Measurements from ENCODE around the gene TRPC4AP. TPM values are rescaled to one million over a fixed set of nuclear protein-coding genes. Genes with fewer than 3 reads are reported as not detected.

TRPC4AP gene
- total RNA-seq, 1 donor from 2014 or later = 30.7 TPM

- no peak overlapping the region for H3K27ac ChIP-seq (replicated peaks)
- H3K27me3 ChIP-seq (ENCODE audit: low read depth) = no peaks in the 10 kb centered on the region
- peaks cover 13% of the 10 kb centered on the region for H3K4me1 ChIP-seq
- no peak for TF ChIP-seq CTCF (IDR thresholded peaks at IDR 0.05; ENCODE audit: borderline replicate concordance)
- intact Hi-C loops (cut with micrococcal nuclease) = no loop called here
- no peak overlapping the region for H3K4me3 ChIP-seq
- no peak for DNase-seq
- H3K9me3 ChIP-seq (replicated peaks) = no peaks in the 10 kb centered on the region
- peaks cover 54% of the 10 kb centered on the region for H3K36me3 ChIP-seq
These were observed 52.6 kb downstream of the TRPC4AP start for GRCh38 chr20:35039846-35040489.

GRCh38 chr20:35039146-35039545 lies 53.5 kb downstream of the TRPC4AP start:
- Histone ChIP-seq H3K36me3 (peaks cover 54% of the 10 kb centered on the region), H3K4me1 (peaks cover 13% of the 10 kb centered on the region), H3K9me3 (replicated peaks) (no peaks in the 10 kb centered on the region), H3K4me3 (no peak overlapping the region), H3K27ac (replicated peaks) (no peak overlapping the region), H3K27me3 (ENCODE audit: low read depth) (no peaks in the 10 kb centered on the region)
- intact Hi-C loops (cut with micrococcal nuclease) = no loop called here
- TF ChIP-seq CTCF (IDR thresholded peaks at IDR 0.05; ENCODE audit: borderline replicate concordance) = no peak
- no peak for DNase-seq

- H3K9me3 ChIP-seq (replicated peaks) = no peaks in the 10 kb centered on the region
- H3K36me3 ChIP-seq = peaks cover 54% of the 10 kb centered on the region
- H3K27ac ChIP-seq (replicated peaks) = no peak overlapping the region
- no peak for DNase-seq
- intact Hi-C loops (cut with micrococcal nuclease) = no loop called here
- no peaks in the 10 kb centered on the region for H3K27me3 ChIP-seq (ENCODE audit: low read depth)
- TF ChIP-seq CTCF (IDR thresholded peaks at IDR 0.05; ENCODE audit: borderline replicate concordance) = no peak
- no peak overlapping the region for H3K4me3 ChIP-seq
- H3K4me1 ChIP-seq = no peaks in the 10 kb centered on the region
These were observed 58.5 kb downstream of the TRPC4AP start for GRCh38 chr20:35034145-35034544.

GRCh38 chr20:35030136-35030535 lies 62.5 kb downstream of the TRPC4AP start:
- H3K4me3 ChIP-seq = no peak overlapping the region
- intact Hi-C loops (cut with micrococcal nuclease) = no loop called here
- peaks cover 77% of the 10 kb centered on the region for H3K36me3 ChIP-seq
- no peak for DNase-seq
- no peak overlapping the region for H3K27ac ChIP-seq (replicated peaks)
- no peaks in the 10 kb centered on the region for H3K9me3 ChIP-seq (replicated peaks)
- no peaks in the 10 kb centered on the region for H3K4me1 ChIP-seq
- TF ChIP-seq CTCF (IDR thresholded peaks at IDR 0.05; ENCODE audit: borderline replicate concordance) = no peak
- no peaks in the 10 kb centered on the region for H3K27me3 ChIP-seq (ENCODE audit: low read depth)

GRCh38 chr20:35027301-35027700 lies 65.3 kb downstream of the TRPC4AP start:
- H3K27ac ChIP-seq (replicated peaks) = no peak overlapping the region
- intact Hi-C loops (cut with micrococcal nuclease) = no loop called here
- DNase-seq = no peak
- H3K36me3 ChIP-seq = peaks cover 82% of the 10 kb centered on the region
- no peaks in the 10 kb centered on the region for H3K9me3 ChIP-seq (replicated peaks)
- H3K27me3 ChIP-seq (ENCODE audit: low read depth) = no peaks in the 10 kb centered on the region
- TF ChIP-seq CTCF (IDR thresholded peaks at IDR 0.05; ENCODE audit: borderline replicate concordance) = no peak
- no peaks in the 10 kb centered on the region for H3K4me1 ChIP-seq
- H3K4me3 ChIP-seq = no peak overlapping the region
